ENCODE results near the gene WASF3. TPM values are rescaled to one million over a fixed set of nuclear protein-coding genes. Genes with fewer than 3 reads are reported as not detected.

WASF3 gene
- total RNA-seq, 1 experiment from 2014 or later = 2.6 TPM

DNA sequence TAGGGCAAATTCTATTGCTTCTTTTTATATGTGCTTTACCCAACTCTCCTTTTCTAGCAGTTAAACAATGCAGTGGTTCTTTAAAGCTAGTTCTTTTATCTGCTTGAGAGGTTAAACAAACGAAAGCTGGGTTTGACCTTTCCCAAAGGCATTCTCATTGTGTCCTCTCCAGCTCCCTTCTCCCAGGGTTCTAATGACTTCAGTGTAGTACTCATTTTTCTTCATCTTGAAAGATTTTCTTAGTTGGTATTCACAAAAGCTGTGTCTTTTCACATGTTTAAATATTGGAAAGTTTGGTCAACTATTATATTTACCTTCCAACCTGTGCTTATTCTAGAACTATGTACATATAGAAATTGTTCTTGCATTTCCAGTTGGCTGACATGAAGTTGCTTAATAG, 1.5 kb downstream of the WASF3 start:
- no peak overlapping the region for H3K9ac ChIP-seq (ENCODE audit: low read length)
- intact Hi-C loops (cut with micrococcal nuclease) = no loop called here
- peak overlapping the region; percentile 69; the same call in 1 of the 2 replicates for H3K4me3 ChIP-seq (ENCODE audit: low read length)
- BruUV-seq (replicated peaks) = no TSS peak
- H3K27ac ChIP-seq (ENCODE audit: low read length) = no peak overlapping the region
- H4K20me1 ChIP-seq (ENCODE audit: low read length) = no peaks in the 10 kb centered on the region; the same call in 1 of the 2 replicates
- DNase-seq = no peak
- no peaks in the 10 kb centered on the region for H3K4me1 ChIP-seq (ENCODE audit: insufficient read depth, low read length)
- POLR2A ChIA-PET (ENCODE audit: unreplicated experiment) = no interaction called here
- no peaks in the 10 kb centered on the region for H3K9me3 ChIP-seq (ENCODE audit: low read length)
- H2AFZ ChIP-seq (ENCODE audit: low read length) = no peak overlapping the region
- H3K9me2 ChIP-seq (replicated peaks; ENCODE audit: low read length) = no peaks in the 10 kb centered on the region
- H3K4me2 ChIP-seq (ENCODE audit: low read length) = peak overlapping the region; percentile 84
- no peaks in the 10 kb centered on the region for H3F3A ChIP-seq (ENCODE audit: low read length, unreplicated experiment)
- CTCF ChIA-PET = no interaction called here
- no peak for ATAC-seq
- 0 out of 2 replicates have a peak, but pooled peaks cover under 1% of the 10 kb centered on the region for H3K79me2 ChIP-seq (ENCODE audit: low read length)
- no peak for TF ChIP-seq EZH2 (IDR thresholded peaks at IDR 0.05; ENCODE audit: low read length, unreplicated experiment)
- TF ChIP-seq EZH2phosphoT487 (IDR thresholded peaks at IDR 0.05; ENCODE audit: borderline replicate concordance, low read length) = no peak
- TF ChIP-seq, protein P1, sequence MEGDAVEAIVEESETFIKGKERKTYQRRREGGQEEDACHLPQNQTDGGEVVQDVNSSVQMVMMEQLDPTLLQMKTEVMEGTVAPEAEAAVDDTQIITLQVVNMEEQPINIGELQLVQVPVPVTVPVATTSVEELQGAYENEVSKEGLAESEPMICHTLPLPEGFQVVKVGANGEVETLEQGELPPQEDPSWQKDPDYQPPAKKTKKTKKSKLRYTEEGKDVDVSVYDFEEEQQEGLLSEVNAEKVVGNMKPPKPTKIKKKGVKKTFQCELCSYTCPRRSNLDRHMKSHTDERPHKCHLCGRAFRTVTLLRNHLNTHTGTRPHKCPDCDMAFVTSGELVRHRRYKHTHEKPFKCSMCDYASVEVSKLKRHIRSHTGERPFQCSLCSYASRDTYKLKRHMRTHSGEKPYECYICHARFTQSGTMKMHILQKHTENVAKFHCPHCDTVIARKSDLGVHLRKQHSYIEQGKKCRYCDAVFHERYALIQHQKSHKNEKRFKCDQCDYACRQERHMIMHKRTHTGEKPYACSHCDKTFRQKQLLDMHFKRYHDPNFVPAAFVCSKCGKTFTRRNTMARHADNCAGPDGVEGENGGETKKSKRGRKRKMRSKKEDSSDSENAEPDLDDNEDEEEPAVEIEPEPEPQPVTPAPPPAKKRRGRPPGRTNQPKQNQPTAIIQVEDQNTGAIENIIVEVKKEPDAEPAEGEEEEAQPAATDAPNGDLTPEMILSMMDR (conservative IDR thresholded peaks at IDR 0.05; ENCODE audit: low read depth, low read length) = no peak
- H3K36me3 ChIP-seq (ENCODE audit: low read depth, low read length) = no peaks in the 10 kb centered on the region
- H3K27me3 ChIP-seq (ENCODE audit: low read length) = peaks cover 40% of the 10 kb centered on the region

DNA sequence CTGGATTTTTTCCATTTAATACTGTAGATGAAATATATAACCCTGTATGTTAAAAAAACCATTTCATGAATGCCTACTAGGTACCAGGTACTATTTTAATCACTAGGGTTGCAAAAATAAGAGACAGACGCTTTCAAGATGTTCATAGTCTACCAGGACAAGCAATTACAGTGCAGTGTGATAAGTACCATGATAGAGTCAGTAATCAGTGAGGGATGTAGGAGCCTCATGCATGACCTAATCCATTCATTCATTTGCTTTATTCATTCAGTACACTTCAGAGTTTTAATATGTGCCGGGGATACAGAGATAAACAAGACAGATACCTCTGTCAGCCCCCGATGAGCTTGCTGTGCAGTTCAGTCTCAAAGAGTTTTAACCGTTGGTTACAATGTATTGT, 3.0 kb downstream of the WASF3 start:
- Histone ChIP-seq H3K4me2 (ENCODE audit: low read length) (no peak overlapping the region), H3K27me3 (ENCODE audit: low read length) (peaks cover 26% of the 10 kb centered on the region; the same call in 1 of the 2 replicates), H3K36me3 (ENCODE audit: low read depth, low read length) (no peaks in the 10 kb centered on the region), H4K20me1 (ENCODE audit: low read length) (no peaks in the 10 kb centered on the region; the same call in 1 of the 2 replicates), H3K4me3 (ENCODE audit: low read length) (no peak overlapping the region), H3K9ac (ENCODE audit: low read length) (no peak overlapping the region), H2AFZ (ENCODE audit: low read length) (no peak overlapping the region), H3K27ac (ENCODE audit: low read length) (no peak overlapping the region), H3F3A (ENCODE audit: low read length, unreplicated experiment) (no peaks in the 10 kb centered on the region), H3K4me1 (ENCODE audit: insufficient read depth, low read length) (no peaks in the 10 kb centered on the region), H3K9me3 (ENCODE audit: low read length) (no peaks in the 10 kb centered on the region), H3K79me2 (ENCODE audit: low read length) (0 out of 2 replicates have a peak, but pooled peaks cover 3% of the 10 kb centered on the region), H3K9me2 (replicated peaks; ENCODE audit: low read length) (no peaks in the 10 kb centered on the region)
- DNase-seq (no peak), ATAC-seq (no peak)
- TF ChIP-seq, protein P1 (conservative IDR thresholded peaks at IDR 0.05; ENCODE audit: low read depth, low read length) = no peak
- no peak for TF ChIP-seq EZH2 (IDR thresholded peaks at IDR 0.05; ENCODE audit: low read length, unreplicated experiment)
- TF ChIP-seq EZH2phosphoT487 (IDR thresholded peaks at IDR 0.05; ENCODE audit: borderline replicate concordance, low read length) = no peak
- BruUV-seq (replicated peaks) = no TSS peak
- ChIA-PET CTCF (no interaction called here), POLR2A (ENCODE audit: unreplicated experiment) (no interaction called here)
- intact Hi-C loops (cut with micrococcal nuclease) = no loop called here

DNA sequence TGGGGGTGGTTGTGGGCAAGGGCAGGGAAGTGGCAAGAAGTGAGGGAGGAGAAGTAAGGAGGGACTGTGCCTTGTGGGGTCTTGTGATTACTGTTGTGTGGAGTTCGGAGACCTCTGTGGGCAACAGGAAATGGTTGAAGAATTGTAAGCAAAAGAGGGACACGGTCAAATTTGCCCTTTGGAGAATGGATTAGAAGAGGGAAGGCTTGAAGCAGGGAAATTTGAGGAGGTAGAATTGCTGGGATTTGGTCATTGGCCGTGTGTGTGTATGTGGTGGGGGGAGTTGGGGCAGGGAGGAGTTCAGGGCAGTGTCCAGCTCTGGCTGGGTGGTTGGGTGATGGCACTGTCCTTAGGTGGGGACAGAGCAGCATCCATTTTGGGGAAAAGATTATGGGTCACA, 3.6 kb downstream of the WASF3 start:
- intact Hi-C loops (cut with micrococcal nuclease) = no loop called here
- no peak overlapping the region for H3K27ac ChIP-seq (ENCODE audit: low read length)
- BruUV-seq (replicated peaks) = no TSS peak
- ChIA-PET POLR2A (ENCODE audit: unreplicated experiment) (no interaction called here), CTCF (no interaction called here)
- H3K9ac ChIP-seq (ENCODE audit: low read length) = no peak overlapping the region
- H3K79me2 ChIP-seq (ENCODE audit: low read length) = 0 out of 2 replicates have a peak, but pooled peaks cover 3% of the 10 kb centered on the region
- ATAC-seq = no peak
- no peak for DNase-seq
- H3K4me2 ChIP-seq (ENCODE audit: low read length) = no peak overlapping the region
- H3K27me3 ChIP-seq (ENCODE audit: low read length) = peaks cover 21% of the 10 kb centered on the region; the same call in 1 of the 2 replicates
- H3K9me2 ChIP-seq (replicated peaks; ENCODE audit: low read length) = no peaks in the 10 kb centered on the region
- H3K4me3 ChIP-seq (ENCODE audit: low read length) = no peak overlapping the region
- no peaks in the 10 kb centered on the region for H3K36me3 ChIP-seq (ENCODE audit: low read depth, low read length)
- H3K9me3 ChIP-seq (ENCODE audit: low read length) = no peaks in the 10 kb centered on the region
- TF ChIP-seq EZH2phosphoT487 (IDR thresholded peaks at IDR 0.05; ENCODE audit: borderline replicate concordance, low read length) = no peak
- no peak for TF ChIP-seq EZH2 (IDR thresholded peaks at IDR 0.05; ENCODE audit: low read length, unreplicated experiment)
- TF ChIP-seq, protein P1 (conservative IDR thresholded peaks at IDR 0.05; ENCODE audit: low read depth, low read length) = no peak
- H2AFZ ChIP-seq (ENCODE audit: low read length) = no peak overlapping the region
- H3F3A ChIP-seq (ENCODE audit: low read length, unreplicated experiment) = no peaks in the 10 kb centered on the region
- no peaks in the 10 kb centered on the region; the same call in 1 of the 2 replicates for H4K20me1 ChIP-seq (ENCODE audit: low read length)
- H3K4me1 ChIP-seq (ENCODE audit: insufficient read depth, low read length) = no peaks in the 10 kb centered on the region

Data from PC-3 (cell line).